Measurements from ENCODE around the gene ADA.
A peak's percentile ranks its signal among the peaks of the same experiment; 100 is the strongest.
"Not testable (repeated sequence)": the region's sequence is repeated elsewhere in the genome, so short reads cannot be mapped to it uniquely, and the experiment has no call there.

ADA gene

DNA sequence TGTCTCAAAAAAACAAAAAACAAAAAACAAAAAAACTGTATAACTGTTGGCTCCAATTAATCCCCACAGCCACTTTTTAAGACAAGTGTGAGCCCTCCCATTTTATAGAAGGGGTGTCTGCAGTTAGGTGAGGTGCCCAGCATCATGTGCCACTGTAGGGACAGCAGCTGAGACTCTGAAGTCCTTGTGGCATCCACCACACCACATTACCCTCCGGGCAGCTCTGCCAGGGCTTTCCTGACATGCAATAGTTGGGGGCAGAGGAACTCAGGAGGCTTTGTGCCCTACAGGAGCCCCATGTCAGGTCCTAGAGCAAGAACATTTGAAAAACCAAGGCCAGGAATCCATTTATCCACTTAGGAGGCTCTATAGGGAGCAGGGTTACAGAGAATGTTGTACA, 51.8 kb downstream of the ADA start:
- DNase-seq (ENCODE audit: low spot score) = no peak

DNA sequence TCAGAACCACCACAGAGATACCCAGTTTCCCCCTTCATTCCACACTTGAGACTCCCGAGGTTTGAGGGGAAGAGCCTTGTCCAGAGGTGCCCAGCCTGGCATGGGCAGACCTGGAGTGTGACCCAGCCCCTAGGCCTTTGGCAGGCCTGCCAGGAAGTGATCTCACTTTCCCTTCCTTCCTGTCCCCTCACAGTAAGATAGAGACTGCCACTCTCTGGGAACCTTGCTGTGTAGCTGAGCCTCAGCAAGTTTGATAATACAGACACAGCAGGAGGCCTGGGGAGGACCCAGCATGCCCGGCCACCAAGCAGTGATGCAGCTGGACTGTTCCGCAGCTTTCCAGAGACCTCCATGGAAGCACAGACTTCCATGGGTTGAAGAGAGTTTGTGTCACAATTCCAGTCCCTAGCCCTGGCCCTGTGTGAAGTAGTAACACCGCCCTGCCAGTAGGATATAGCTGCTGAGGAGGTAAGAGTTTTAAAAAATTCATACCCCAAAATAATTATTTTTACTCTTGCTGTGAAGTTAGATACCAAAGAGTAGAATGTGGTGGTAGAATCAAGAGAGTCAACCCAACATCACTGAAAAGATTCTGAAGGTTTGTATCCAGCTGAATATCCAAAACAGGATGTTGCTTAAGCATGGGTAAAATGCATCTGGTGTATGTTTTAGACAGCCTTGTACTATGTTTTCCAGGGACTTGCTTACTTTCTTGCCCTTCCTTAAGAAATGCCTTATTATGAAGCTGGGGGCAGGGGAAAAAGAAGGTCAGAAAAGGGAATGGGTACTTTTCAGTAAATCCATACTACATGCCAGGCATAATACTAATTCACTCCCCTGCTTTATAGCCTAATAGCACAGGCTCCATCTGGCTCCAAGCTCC, 52.8 kb downstream of the ADA start:
- no peak for DNase-seq (ENCODE audit: low spot score)

DNA sequence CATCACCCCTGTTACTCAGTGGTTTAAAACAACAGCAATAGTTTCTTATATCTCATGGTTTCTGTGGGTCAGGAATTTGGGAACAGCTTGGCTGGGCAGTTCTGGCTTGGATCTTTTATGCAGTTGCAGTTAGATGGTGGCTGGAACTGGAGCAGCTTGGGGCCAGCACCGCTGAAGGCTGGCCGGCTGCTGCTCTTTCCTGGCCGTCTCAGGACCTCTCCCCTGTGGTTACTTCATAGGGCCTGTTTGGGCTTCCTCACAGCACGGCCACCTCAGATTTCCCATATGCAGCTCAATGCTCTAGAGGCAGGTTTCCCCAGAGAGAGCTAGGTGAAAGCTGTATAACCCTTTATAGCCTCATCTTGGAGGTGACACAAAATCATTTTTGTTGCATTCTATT, 53.6 kb downstream of the ADA start:
- no peak for DNase-seq (ENCODE audit: low spot score)

DNA sequence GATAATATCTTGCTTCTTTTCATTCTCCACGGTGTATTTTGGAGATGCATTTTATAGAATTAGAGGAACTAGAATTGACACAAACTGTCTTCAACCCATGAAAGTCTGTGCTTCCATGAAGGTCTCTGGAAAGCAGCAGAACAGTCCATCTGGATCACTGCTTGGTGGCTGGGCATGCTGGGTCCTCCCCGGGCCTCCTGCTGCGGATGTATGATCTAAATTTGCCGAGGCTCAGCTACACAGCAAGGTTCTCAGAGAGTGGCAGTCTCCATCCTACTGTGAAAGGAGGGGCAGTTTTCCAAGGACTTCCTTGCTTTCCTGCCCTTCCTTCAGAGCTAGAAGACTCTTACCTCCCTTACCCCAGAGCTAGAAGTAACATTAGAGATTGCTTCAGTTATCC, 54.0 kb downstream of the ADA start:
- no peak for DNase-seq (ENCODE audit: low spot score)

DNA sequence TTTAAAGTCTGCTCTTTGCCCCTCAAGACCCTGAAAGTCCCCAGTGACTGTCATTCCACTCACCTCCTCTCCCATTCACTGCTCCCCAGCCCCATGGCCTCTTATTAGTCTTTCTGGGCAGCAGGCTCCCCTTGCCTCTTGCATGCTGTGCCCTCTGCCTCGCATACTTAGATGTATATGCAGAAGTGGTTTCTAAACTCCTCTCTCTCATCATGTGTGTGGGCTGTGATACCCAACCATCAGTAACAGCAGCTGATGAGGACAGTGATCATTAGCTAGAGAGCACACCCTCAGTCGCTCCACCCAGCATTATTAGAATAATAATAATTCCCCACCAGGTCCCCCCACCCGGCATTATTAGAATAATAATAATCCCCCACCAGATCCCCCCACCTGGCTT, 54.6 kb downstream of the ADA start:
- no peak for DNase-seq (ENCODE audit: low spot score)

DNA sequence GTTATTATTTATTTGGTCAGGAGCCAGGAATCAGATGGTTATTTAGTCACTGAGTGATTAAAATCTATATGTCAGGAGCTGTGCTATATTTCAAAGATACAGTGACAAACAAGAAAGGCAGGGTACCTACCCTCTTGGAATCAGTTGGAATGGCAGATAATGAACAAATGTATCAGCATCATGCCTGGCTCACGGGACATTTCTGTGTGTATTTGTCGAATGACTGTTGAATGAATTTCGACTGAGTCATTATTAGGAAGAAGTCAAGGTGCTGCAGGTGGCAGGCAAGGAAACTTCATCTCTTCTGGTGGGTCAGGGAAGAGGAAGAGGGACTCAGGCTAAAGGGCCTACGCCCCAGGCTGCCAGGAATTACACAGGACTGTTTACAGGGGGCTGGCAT, 55.5 kb downstream of the ADA start:
- DNase-seq (ENCODE audit: low spot score) = no peak

DNA sequence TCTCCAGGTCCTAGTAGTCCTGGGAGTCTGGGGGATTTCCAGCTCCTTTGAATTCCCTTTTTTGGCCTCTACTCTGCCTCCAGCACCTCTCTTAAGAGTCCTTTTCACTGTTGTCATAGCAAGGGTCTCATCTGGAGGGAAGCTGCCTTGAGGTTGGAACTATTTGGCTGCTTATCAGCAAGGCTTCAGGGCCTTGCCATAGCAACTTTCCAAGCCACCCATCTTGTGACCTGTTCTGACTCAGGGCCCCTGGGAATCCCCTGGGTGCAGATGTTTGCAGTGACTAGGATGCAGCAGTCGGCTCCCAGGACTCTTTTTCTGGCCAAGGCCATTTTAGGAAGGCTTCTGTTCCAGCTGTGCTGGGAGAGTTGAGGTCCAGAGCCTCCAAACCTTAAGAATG, 56.8 kb downstream of the ADA start:
- DNase-seq (ENCODE audit: low spot score) = peak; percentile 57

DNA sequence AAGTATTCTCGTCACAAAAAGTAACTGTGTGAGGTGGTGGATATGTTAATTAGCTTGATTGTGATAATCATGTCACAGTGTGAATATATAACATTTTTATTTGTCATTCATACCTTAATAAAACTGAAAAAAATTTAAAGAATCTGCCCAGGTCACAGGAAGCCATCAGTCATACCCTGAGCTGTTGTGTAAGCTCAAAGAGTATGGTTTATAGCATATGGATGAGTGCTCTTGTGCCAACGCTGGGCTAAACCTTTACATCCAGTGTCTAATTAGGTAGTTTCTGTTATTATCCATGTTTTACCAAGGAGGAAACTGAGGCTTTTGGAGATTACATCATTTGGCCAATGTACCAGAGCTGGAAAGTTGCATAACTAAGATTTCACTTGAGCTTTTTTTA, 57.7 kb downstream of the ADA start:
- DNase-seq (ENCODE audit: low spot score) = no peak

DNA sequence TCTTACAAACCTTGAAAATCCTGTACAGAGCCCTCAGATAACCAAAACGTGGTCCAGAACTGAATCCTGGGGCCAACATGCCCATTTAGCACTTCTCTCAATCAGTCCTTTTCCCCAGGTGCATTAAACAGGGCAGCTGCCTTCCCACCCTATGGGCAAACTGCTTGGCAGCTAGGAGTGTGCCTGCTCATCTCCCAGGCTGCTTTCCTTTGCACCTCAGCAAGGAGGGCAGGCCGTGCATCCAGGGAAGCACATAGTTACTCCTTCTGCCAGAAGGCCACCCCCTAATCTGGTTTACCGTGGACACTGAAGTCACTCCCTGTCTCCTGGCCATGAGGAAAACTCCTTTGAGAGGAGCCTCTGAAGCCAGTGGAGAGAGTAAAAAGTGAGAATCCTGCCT, 59.1 kb downstream of the ADA start:
- DNase-seq (ENCODE audit: low spot score) = no peak

DNA sequence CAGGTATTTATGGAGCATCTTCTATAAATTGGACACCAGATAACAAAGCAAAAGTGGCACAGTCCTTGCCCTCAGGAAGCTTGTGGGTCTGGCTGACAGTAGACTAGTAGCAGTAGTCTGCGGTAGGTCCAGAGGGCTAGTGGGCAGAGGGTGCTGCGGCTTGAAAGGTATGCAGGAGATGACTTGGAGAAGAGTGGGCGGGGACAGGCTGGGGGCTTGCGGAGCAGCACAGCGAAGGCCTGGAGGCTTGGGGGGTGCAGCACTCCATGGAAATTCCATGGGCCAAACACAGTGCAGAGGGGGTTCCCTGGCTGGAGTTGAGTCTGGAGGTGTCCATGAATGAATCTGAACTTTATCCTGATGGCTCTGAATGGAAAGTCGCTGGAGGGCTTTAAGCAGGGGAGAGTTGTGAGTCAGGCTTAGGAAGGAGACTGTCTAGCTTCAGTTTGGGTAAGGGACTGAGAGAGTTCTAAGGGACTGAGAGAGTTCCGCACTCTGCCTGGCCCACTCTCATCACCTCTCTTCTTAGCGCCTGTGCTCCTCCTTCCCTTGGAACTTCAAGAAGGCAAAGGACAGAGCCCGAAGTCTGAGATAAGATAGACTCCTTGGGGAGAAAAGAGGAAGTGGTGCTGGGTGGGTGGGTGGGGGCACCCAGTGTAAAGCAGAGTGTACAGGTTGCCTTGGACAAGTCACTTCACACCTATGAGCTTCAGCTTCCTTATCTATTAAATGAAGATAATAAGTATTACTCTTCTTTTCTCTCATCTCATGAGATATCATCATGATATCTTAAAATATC, 60.3 kb downstream of the ADA start:
- no peak for DNase-seq (ENCODE audit: low spot score)

DNA sequence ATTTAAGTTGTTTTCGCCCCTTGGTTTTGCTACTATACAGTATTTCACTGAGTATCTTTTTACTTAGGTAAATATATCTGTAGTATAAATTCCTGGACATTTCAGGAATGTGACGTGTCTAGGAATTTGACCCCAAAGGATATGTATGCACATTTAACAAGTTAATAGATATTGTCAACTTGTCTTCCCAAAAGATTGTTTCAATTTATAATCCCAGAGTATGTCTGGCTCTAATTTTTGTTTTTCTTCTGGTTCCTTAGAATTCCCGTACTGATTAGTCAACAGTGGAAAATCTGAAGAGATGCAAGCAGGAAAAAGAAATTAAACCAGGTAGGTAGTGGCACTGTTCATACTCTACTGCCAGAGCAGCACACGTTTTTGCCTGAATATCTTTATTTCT, 62.0 kb downstream of the ADA start:
- no peak for DNase-seq (ENCODE audit: low spot score)

DNA sequence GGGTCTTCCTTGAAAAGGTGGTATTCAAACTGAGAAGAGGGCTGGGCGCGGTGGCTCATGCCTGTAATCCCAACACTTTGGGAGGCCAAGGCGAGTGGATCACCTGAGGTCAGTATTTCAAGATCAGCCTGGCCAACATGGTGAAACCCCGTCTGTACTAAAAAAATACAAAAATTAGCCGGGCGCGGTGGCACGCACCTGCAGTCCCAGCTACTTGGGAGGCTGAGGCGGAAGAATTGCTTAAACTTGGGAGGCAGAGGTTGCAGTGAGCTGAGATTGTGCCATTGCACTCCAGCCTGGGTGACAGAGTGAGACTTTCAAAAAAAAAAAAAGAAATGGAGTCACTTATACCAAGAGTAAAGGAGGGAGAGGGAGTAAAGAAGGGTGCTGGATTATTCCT, 63.2 kb downstream of the ADA start:
- not testable (repeated sequence) for DNase-seq (ENCODE audit: low spot score)

DNA sequence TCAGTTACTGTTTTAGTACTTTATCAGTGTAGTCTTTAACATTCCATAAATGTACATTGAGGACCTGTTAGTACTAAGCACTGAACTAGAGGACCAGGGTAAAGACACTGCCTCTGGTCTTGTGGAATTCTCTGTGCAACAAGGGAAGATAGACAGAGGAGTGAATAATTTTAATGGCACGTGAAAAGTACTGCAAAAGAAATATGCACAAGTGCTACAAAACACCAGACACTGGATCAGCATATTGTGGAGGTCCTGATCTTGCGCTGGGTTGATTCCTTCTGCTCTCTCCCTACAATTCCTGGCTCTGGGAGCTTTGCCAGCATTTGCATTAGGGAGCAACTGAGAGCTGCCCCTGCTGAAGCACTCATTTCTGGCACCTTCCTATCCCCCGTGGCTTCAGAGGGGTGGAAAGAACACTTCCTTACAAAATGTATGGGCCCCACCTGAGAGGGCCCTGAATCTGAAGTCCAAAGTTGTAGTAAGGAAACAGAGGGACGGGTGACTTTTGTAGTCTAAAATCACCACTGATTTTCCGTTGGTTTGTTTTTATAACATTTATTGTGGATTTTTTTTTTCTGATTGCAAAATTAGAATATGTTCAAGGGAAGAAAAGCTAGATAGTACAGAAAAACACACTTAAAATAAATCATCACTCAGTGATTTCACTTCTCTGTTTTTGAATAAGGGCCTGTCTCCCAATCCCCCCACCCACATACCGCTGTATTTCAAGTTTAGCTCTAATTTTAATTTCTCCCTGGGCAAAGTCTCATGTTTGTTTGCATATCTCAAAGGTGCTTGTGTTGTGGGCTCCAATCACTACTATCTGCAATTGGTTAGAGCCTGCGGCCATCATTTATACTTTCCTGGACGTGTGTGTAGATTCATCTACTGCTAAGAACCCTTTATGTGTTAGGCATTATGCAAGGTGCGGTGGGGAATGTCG, 64.2 kb downstream of the ADA start:
- no peak for DNase-seq (ENCODE audit: low spot score)

DNA sequence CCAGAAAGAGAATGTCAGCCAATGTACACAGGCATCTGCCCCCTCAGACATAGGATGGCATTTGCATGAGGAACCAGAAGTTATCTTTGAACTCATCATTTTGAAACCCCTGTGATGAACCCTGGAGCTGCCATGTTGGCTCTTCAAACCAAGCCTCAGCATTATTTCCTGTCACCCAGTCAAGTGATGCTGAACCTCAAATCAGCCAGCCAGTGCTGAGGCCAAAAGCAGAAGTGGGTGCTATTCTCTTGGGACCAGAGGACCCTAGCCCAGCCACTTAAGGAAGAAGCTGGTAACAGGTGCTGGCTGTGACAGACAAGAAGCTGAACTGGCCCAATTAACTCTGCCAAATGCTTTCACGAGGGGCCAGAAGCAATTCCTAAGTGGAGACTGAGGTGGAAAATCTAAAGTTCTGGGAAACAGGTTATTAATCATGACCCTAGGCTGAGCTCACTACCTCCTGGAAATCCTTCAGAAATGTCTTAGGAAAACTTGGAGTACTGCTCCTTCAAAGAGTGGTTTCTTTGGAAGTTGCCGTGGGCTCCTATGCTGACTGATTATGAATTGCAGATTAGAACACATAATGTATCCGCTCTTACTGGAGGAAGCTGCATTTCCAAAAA, 65.1 kb downstream of the ADA start:
- DNase-seq (ENCODE audit: low spot score) = no peak

DNA sequence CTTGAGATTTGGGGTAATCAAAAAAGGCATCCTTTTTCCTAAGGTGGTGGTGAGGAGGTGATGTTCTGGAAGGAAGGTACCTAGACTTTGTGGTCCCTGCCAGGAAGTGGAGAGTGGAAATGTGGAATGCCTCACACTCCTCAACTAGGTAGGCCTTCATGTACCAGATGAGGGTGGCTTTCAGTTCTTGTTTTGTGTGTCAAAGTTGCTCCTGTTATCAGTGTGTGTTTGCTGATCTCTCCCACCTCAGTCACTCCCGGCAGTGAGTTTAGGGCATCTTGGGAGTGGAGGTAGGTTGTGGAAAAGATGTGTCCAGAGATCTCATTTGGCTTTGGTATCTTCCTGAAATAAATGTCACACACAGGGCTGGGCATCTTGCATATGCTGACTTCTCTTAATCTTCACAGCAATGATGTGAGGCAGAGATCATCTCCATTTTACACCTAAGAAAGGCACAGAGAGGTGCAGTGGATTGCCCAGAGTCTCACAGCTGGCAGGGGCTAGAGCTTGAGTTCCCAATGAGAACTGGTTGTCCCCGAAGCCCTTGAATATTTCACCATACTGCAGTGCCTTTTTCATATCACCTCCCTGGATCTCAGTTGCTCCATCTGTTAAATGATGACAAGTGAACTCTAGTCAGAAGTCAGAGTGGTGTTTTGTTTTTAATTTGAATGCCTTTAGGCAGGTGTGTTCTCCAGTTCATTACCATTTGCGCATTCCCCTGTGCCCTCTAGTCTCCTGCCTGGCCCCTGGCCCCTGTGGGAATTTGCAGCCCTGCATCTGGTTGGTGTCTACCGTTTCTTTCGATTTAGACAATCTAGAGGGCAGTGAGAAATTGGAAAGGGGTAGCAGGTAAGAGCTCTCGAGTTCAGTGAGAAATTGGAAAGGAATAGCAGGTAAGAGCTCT, 66.2 kb downstream of the ADA start:
- no peak for DNase-seq (ENCODE audit: low spot score)

DNA sequence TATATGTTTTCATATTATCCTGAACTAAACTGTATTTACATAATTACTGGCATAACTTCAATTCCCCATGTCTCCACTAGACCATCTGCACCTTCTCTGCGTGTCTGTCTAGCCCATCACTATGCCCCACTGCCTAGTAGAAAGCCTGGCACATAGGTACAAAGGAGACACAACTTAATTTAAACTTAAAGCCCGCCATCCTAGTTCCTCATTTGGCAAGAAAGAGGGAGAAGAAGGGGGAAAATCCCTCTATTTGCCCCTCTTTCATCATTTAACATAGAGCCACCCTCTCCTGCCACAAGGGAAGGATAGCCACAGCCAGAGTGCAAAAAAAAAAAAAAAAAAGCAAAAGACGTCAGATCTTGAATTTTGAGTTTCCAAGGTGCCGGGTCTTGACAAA, 67.3 kb downstream of the ADA start:
- DNase-seq (ENCODE audit: low spot score) = no peak

DNA sequence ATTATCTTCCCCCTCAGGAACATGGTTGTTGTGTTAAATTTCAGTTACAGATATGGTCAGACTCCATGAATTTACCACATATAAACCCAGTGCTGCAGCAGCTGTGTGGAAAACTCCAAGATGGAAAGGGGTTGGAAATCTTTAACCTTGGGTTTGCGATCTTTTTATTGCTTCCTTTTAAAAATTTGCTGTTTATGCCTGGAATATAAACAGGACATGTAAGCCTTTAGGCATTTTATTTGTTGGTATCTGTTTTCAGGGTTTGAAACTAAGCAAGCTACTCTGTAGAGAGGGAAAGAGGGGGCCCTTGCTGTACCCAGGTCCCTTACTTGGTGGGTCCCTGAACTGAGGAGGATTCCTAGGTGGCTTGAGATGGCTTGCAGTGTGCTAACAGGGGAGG, 68.3 kb downstream of the ADA start:
- no peak for DNase-seq (ENCODE audit: low spot score)

DNA sequence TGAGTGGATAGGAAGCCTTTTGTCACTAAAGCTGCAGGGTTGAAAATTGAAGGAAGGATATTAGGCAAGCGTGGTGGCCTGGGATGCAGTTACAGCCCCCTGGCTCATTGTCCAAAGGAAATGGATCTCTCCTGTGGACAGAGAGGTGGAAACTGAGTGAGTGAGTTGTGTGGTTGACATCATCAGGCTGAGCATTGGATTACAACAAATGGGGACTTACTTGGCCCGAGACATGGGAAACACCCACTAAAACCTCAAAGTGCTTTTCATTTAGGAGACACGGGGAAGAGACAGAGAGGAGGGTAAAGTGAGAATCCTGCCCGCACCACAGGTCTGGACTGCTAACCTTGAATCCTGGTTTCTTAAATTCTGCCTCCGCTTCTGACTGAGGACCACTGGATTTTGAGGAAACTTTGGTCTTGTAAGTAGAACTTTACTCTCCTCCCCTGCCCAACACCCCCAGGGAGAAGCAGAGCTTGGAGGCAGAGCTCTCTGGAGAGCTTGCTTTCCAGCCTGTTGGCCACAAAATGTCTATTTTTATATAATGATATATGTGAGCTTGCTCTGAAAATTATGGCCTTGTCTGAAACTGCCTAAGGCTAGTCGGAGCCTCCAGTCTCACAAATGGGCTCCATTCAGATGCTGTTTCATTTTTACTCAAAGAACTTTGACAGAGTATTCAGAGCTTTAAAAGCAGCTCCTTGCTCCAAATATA, 69.0 kb downstream of the ADA start, which contains the start of gene PKIG:
Gene PKIG (plus strand): TSS at position 269 of the 715 bp plus-strand sequence. CDS start 31,978 bp downstream, outside the sequence.
- no peak for DNase-seq (ENCODE audit: low spot score)

DNA sequence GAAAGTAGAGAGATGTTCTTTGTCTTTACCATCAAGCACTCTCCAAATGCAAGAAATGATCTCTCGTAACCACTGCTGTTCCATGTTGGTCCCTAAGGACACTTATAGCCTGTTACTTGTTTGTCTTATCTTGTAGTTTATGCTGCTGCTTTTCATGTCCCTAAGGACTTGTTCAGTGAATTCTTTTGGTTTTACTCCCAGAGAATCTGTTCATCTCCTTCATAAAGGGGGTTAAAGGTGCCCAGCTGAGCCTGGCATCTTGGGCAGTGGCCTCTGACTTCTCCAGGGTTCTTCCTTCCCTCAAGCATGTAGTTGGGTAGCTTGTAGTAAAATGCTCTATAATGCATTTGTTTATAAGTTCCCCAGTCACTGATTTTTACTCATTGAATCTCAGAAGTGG, 70.0 kb downstream of the ADA start:
- no peak for DNase-seq (ENCODE audit: low spot score)

All from hepatic stellate cell (primary cell).